GM12891 (cell line): ENCODE measurements around the gene KDM5A.

Experiments
- POLR2A ChIP-seq: IDR thresholded peaks from 2 replicates; pipeline ENCODE4 v1.6.1; 2011; ENCODE audit warnings: low read depth, low read length, control low read depth
- POLR2AphosphoS5 ChIP-seq: IDR thresholded peaks from 2 replicates; pipeline ENCODE4 v1.6.1; 2011; ENCODE audit warnings: low read depth, low read length, control low read depth
- SPI1 ChIP-seq: IDR thresholded peaks from 2 replicates; pipeline ENCODE4 v1.6.1; 2011; ENCODE audit warnings: low read depth, low read length, control low read depth
- TAF1 ChIP-seq: IDR thresholded peaks from 2 replicates; pipeline ENCODE4 v1.6.1; 2011; ENCODE audit warnings: low read depth, low read length, control low read depth

- no peak for TF ChIP-seq POLR2A
- TF ChIP-seq POLR2AphosphoS5: no peak
- no peak for TF ChIP-seq TAF1
- no peak for TF ChIP-seq SPI1
Measured at GRCh38 chr12:264269-264668, 124.9 kb downstream of the KDM5A start.
